HG03354 (cell line): Measurements from ENCODE around the gene ZNF575.

Experiments
- ATAC-seq: cut with Tn5 transposase; IDR thresholded peaks from one replicate; pipeline ENCODE4 v1.9.1; 2021; ENCODE audit warnings: mild to moderate bottlenecking; ENCODE audit not compliant: unreplicated experiment, poor library complexity, severe bottlenecking

The ZNF575 gene

GRCh38 chr19:43563816-43564457, 30.9 kb downstream of the ZNF575 start:
- ATAC-seq: no peak

GRCh38 chr19:43564800-43565199, 31.8 kb downstream of the ZNF575 start:
- no peak for ATAC-seq

GRCh38 chr19:43569657-43570056, 36.7 kb downstream of the ZNF575 start:
- no peak for ATAC-seq

GRCh38 chr19:43570174-43570791, 37.3 kb downstream of the ZNF575 start:
- ATAC-seq: no peak

- no peak for ATAC-seq
These were observed 39.2 kb downstream of the ZNF575 start for GRCh38 chr19:43572171-43572588.

- no peak for ATAC-seq
These were observed 41.6 kb downstream of the ZNF575 start for GRCh38 chr19:43574424-43575155.

- ATAC-seq: peak; percentile 98
These were observed 42.4 kb downstream of the ZNF575 start, which contains the start of the genes PINLYP and XRCC1 for GRCh38 chr19:43575156-43575950. Gene PINLYP, plus strand, starts transcription at chr19:43575801. Its CDS starts 1,391 bp downstream, at chr19:43577192. Gene XRCC1, minus strand, starts transcription at chr19:43575527. Its CDS starts 69 bp downstream, at chr19:43575458.

- ATAC-seq: peak; percentile 6
These were observed 43.2 kb downstream of the ZNF575 start for GRCh38 chr19:43575955-43576878.

GRCh38 chr19:43578787-43579186, 45.8 kb downstream of the ZNF575 start:
- no peak for ATAC-seq

GRCh38 chr19:43581467-43581866, 48.5 kb downstream of the ZNF575 start:
- ATAC-seq: no peak

- no peak for ATAC-seq
These were observed 49.5 kb downstream of the ZNF575 start for GRCh38 chr19:43582495-43582894.

GRCh38 chr19:43584484-43584883, 51.5 kb downstream of the ZNF575 start:
- ATAC-seq: peak; percentile 62
